K562 treated with DMSO at 1 percent for 48 hours (cell line): ENCODE measurements around the gene TSEN2. TPM values are rescaled to one million over a fixed set of nuclear protein-coding genes. Genes with fewer than 3 reads are reported as not detected.

Experiments used
- total RNA-seq: library from RNA; unstranded; fragments of 300-600 nt; gene quantifications from 2 replicates; pipeline ENCODE4 v1.2.3, GENCODE V29; 2022; ENCODE audit warnings: low replicate concordance; ENCODE audit errors: extremely low read depth

The TSEN2 gene
- not detected in 2 replicates for total RNA-seq

GRCh38 chr3:12484198-12484982 is at the start of gene TSEN2:
TSS of gene TSEN2 (plus strand) at chr3:12484480. CDS start at chr3:12489801, 5,321 bp downstream.

GRCh38 chr3:12545473-12545791 is 61.2 kb downstream of the TSEN2 start, which contains the start of gene MKRN2OS:
TSS of gene MKRN2OS (minus strand) at chr3:12545499. CDS start at chr3:12545464, 35 bp downstream.

GRCh38 chr3:12556690-12557472 is 72.6 kb downstream of the TSEN2 start, which contains the start of gene MKRN2:
TSS of gene MKRN2 (plus strand) at chr3:12557087. CDS start at chr3:12557151, 64 bp downstream.

Other genes with a start within 250 kb of the TSEN2 start
- not detected in 2 replicates for gene PPARG, start 195.4 kb upstream of the TSEN2 start, total RNA-seq
- not detected in 2 replicates for gene MKRN2OS, start 61.0 kb downstream of the TSEN2 start, total RNA-seq
- not detected in 2 replicates for gene MKRN2, start 72.6 kb downstream of the TSEN2 start, total RNA-seq
- gene RAF1, start 179.6 kb downstream of the TSEN2 start, total RNA-seq = 1,479 TPM in 1 of 2 replicates, not detected in the other